Panc1 (cell line): ENCODE data around the gene IL11. TPM values are rescaled to one million over a fixed set of nuclear protein-coding genes. Genes with fewer than 3 reads are reported as not detected.

Experiments used
- ATAC-seq: fragments of 200-7000 bp; cut with Tn5 transposase; 2 replicates; pipeline ENCODE4 v1.9.1; 2020; ENCODE audit warnings: mild to moderate bottlenecking, moderate library complexity
- BruUV-seq: library from RNA; stranded (reverse); fragments of 400-500 nt; replicated peaks from 2 replicates; lab custom pipeline; 2021; lab: Mats Ljungman, UMichigan
- CTCF ChIA-PET: fragments of 300-600 bp; sonication (Branson Sonifier 250); formaldehyde crosslinking; loops from one replicate; lab custom pipeline; 2022; ENCODE audit warnings: antibody characterized with exemption; lab: Charles Lee
- POLR2A ChIA-PET: fragments of 300-600 bp; sonication (Branson Sonifier 250); formaldehyde crosslinking; loops from one replicate; lab custom pipeline; 2022; ENCODE audit warnings: antibody characterized with exemption; lab: Charles Lee
- DNase-seq: peaks from one replicate; pipeline ENCODE4 v3.0.0-alpha.2; 2010; ENCODE audit warnings: low read depth, low spot score
- H3K27ac ChIP-seq: 2 replicates; pipeline ENCODE4 v1.5.1; 2011; ENCODE audit warnings: mild to moderate bottlenecking, low read length, inconsistent platforms
- H3K27me3 ChIP-seq: fragments of 200-500 bp; sonication (Bioruptor generic); 2 replicates; pipeline ENCODE4 v1.6.0; 2014; ENCODE audit warnings: low read length, inconsistent platforms; ENCODE audit not compliant: control insufficient read depth, insufficient read depth
- H3K36me3 ChIP-seq: fragments of 200-500 bp; sonication (Bioruptor generic); 2 replicates; pipeline ENCODE4 v1.5.1; 2014; ENCODE audit warnings: inconsistent platforms, mild to moderate bottlenecking, low read length, moderate library complexity; ENCODE audit not compliant: control insufficient read depth, insufficient read depth
- H3K4me1 ChIP-seq: 2 replicates; pipeline ENCODE4 v1.5.1; 2011; ENCODE audit warnings: inconsistent platforms, mild to moderate bottlenecking, low read length, moderate library complexity; ENCODE audit not compliant: control insufficient read depth, insufficient read depth
- H3K4me3 ChIP-seq, 2 experiments: 2 replicates each; pipeline ENCODE4 v1.5.1; 2011 to 2012; ENCODE audit warnings: low read depth in 2 of 2, low read length in 2 of 2, mild to moderate bottlenecking in 2 of 2, inconsistent platforms in 1 of 2, moderate library complexity in 1 of 2
- H3K9me3 ChIP-seq: fragments of 200-500 bp; sonication (Bioruptor generic); 2 replicates; pipeline ENCODE4 v1.5.1; 2014; ENCODE audit warnings: low read depth, mild to moderate bottlenecking, inconsistent platforms, low read length, moderate library complexity; ENCODE audit not compliant: control insufficient read depth, insufficient read depth
- POLR2AphosphoS5 ChIP-seq: IDR thresholded peaks from 2 replicates; pipeline ENCODE4 v1.6.1; 2012; ENCODE audit warnings: mild to moderate bottlenecking, low read depth, low read length, moderate library complexity
- SIN3A ChIP-seq: IDR thresholded peaks from 2 replicates; pipeline ENCODE4 v1.6.1; 2012; ENCODE audit warnings: low read depth, mild to moderate bottlenecking, low read length, moderate library complexity, borderline replicate concordance; ENCODE audit not compliant: insufficient read depth
- TCF7L2 ChIP-seq: IDR thresholded peaks from 2 replicates; pipeline ENCODE4 v1.6.1; 2011; ENCODE audit warnings: mild to moderate bottlenecking, low read depth, low read length, inconsistent platforms
- in situ Hi-C: cut with HindIII; loops from 2 replicates; pipeline ENCODE4 v1.10.0; 2016; ENCODE audit warnings: low sequenced_read_pairs, low pct_unique_long_range_greater_than_20kb
- intact Hi-C: fragments of 100-400 bp; cut with micrococcal nuclease; formaldehyde crosslinking; loops from one replicate; pipeline ENCODE4 v1.10.0; 2022; ENCODE audit not compliant: unreplicated experiment
- total RNA-seq: library from RNA; stranded (reverse); gene quantifications from one replicate; pipeline ENCODE4 v1.2.1, GENCODE V29; 2021; ENCODE audit not compliant: unreplicated experiment
- TF ChIP-seq, protein P1 (sequence below): fragments of 450-650 bp; IDR thresholded peaks from 2 replicates; pipeline ENCODE4 v1.5.1; 2017; ENCODE audit warnings: mild to moderate bottlenecking
- TF ChIP-seq, protein P2 (sequence below), 2 experiments: IDR thresholded peaks; 2 replicates each; pipeline ENCODE4 v1.6.1; 2011 to 2012; ENCODE audit warnings: low read depth in 2 of 2, control low read depth in 1 of 2, low read length in 1 of 2, mild to moderate bottlenecking in 1 of 2, moderate library complexity in 1 of 2; ENCODE audit not compliant: insufficient read depth in 1 of 2

Gene IL11
- total RNA-seq, 1 experiment from 2014 or later = 4.4 TPM

DNA sequence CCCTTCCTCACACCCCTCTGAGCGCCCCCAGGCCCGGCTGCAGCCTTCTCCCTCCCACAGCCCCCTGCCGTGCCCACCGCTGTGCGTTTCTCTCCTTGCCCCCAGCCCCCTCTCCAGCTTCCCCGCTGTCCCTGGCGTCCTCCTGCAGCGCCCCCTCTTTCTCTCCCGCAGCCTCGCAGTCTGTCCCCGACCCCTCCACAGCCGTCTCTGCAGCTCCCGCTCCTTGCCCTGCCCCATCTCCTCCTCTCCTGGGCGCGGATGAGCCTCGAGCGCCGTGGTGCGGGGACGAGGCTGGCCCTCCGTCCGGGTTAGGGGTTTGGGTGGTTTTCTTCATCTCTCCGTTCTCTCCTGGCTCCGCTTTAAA, 29.5 kb downstream of the IL11 start:
- peaks cover 16% of the 10 kb centered on the region for H3K4me1 ChIP-seq
- no TSS peak for BruUV-seq
- TF ChIP-seq, protein P1, sequence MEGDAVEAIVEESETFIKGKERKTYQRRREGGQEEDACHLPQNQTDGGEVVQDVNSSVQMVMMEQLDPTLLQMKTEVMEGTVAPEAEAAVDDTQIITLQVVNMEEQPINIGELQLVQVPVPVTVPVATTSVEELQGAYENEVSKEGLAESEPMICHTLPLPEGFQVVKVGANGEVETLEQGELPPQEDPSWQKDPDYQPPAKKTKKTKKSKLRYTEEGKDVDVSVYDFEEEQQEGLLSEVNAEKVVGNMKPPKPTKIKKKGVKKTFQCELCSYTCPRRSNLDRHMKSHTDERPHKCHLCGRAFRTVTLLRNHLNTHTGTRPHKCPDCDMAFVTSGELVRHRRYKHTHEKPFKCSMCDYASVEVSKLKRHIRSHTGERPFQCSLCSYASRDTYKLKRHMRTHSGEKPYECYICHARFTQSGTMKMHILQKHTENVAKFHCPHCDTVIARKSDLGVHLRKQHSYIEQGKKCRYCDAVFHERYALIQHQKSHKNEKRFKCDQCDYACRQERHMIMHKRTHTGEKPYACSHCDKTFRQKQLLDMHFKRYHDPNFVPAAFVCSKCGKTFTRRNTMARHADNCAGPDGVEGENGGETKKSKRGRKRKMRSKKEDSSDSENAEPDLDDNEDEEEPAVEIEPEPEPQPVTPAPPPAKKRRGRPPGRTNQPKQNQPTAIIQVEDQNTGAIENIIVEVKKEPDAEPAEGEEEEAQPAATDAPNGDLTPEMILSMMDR = no peak; the same call in 1 of the 2 replicates
- TF ChIP-seq SIN3A (no peak), POLR2AphosphoS5 (no peak), TCF7L2 (no peak)
- TF ChIP-seq, protein P2, sequence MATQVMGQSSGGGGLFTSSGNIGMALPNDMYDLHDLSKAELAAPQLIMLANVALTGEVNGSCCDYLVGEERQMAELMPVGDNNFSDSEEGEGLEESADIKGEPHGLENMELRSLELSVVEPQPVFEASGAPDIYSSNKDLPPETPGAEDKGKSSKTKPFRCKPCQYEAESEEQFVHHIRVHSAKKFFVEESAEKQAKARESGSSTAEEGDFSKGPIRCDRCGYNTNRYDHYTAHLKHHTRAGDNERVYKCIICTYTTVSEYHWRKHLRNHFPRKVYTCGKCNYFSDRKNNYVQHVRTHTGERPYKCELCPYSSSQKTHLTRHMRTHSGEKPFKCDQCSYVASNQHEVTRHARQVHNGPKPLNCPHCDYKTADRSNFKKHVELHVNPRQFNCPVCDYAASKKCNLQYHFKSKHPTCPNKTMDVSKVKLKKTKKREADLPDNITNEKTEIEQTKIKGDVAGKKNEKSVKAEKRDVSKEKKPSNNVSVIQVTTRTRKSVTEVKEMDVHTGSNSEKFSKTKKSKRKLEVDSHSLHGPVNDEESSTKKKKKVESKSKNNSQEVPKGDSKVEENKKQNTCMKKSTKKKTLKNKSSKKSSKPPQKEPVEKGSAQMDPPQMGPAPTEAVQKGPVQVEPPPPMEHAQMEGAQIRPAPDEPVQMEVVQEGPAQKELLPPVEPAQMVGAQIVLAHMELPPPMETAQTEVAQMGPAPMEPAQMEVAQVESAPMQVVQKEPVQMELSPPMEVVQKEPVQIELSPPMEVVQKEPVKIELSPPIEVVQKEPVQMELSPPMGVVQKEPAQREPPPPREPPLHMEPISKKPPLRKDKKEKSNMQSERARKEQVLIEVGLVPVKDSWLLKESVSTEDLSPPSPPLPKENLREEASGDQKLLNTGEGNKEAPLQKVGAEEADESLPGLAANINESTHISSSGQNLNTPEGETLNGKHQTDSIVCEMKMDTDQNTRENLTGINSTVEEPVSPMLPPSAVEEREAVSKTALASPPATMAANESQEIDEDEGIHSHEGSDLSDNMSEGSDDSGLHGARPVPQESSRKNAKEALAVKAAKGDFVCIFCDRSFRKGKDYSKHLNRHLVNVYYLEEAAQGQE (IDR thresholded peaks at IDR 0.05; ENCODE audit: insufficient read depth in 1 of 2, low read depth in 2 of 2, low read length in 1 of 2) = no peak
- POLR2A ChIA-PET = interaction anchor here (0.6 to 0.7 kb wide), 2 partner anchors 8 to 38 kb away, joined by 3 read pairs; no protein-coding TSS in a partner anchor
- peak overlapping the region; percentile 83 for H3K27ac ChIP-seq
- CTCF ChIA-PET = interaction anchor here (0.7 kb wide), 2 partner anchors 24 to 164 kb away, joined by 5 to 9 read pairs; no protein-coding TSS in a partner anchor
- H3K4me3 ChIP-seq = peak overlapping the region; percentile 73 to 87
- ATAC-seq (no peak), DNase-seq (no peak)
- no peaks in the 10 kb centered on the region for H3K27me3 ChIP-seq
- no peaks in the 10 kb centered on the region for H3K36me3 ChIP-seq
- intact Hi-C loops (no loop called here), in situ Hi-C loops (no loop called here)
- no peaks in the 10 kb centered on the region for H3K9me3 ChIP-seq

DNA sequence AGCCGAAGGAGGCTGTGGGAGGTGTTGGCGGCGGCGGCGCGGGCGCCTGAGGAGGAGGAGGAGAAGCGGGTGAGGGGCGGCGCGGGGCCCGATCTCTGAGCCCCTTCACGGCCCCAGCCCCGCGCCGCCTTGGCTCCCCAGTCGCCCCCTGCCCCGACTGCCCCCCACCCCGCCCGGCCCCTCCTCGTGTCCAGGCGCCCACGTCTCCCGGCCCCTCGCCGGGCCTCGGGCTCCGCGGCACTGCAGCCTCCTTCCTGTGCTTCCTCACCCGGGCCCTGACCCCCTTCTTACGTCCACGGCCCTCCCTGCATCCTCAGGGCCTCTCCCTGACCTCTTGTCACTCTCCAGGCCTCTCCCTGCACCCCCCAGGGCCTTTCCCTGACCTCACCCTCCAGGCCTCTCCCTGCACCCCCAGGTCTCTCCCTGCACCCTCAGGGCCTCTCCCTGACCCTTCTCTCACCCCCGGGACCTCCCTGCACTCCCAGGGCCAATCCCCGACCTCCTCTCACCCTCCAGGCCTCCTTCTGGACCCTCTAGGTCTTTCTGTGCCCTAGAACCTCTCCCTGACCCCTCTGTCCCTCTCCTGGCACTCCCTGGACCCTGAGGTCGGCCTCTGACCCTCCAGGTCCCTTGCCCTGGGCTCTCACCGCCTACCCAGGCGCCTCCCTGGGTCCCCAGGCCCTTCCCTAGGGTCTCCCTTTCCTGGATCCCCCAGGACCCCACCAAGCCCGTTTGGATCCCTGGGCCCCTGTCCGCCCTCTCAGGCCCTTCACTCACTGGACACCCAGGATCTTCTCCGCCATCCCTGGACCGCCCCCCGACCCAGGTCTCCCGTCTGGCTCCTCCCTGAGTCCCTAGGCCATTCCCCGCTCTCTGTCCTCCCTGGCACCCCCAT, 30.1 kb downstream of the IL11 start:
- intact Hi-C loops = no loop called here
- H3K36me3 ChIP-seq = no peaks in the 10 kb centered on the region
- in situ Hi-C loops = no loop called here
- peaks cover 16% of the 10 kb centered on the region for H3K4me1 ChIP-seq
- peak overlapping the region; percentile 83 for H3K27ac ChIP-seq
- ATAC-seq = 0 out of 2 replicates have a peak, but pooled peaks have one; percentile 0
- POLR2A ChIA-PET = interaction anchor here (0.6 to 1.5 kb wide), 11 partner anchors 8 to 312 kb away, joined by 3 to 24 read pairs (median 4); partner anchors contain the start of gene TMEM238
- no peak for DNase-seq
- H3K4me3 ChIP-seq = peak overlapping the region; percentile 73 to 87
- BruUV-seq = no TSS peak
- TF ChIP-seq TCF7L2 = no peak
- TF ChIP-seq, protein P1 = no peak
- peak; percentile 52 for TF ChIP-seq POLR2AphosphoS5
- no peaks in the 10 kb centered on the region for H3K9me3 ChIP-seq
- CTCF ChIA-PET = interaction anchor here (0.6 to 2.4 kb wide), 5 partner anchors 18 to 164 kb away, joined by 3 to 16 read pairs (median 4); no protein-coding TSS in a partner anchor
- H3K27me3 ChIP-seq = no peaks in the 10 kb centered on the region
